ENCODE data around the gene CDH4.
"Not testable (repeated sequence)": the region's sequence is repeated elsewhere in the genome, so short reads cannot be mapped to it uniquely, and the experiment has no call there.

CDH4 gene

DNA sequence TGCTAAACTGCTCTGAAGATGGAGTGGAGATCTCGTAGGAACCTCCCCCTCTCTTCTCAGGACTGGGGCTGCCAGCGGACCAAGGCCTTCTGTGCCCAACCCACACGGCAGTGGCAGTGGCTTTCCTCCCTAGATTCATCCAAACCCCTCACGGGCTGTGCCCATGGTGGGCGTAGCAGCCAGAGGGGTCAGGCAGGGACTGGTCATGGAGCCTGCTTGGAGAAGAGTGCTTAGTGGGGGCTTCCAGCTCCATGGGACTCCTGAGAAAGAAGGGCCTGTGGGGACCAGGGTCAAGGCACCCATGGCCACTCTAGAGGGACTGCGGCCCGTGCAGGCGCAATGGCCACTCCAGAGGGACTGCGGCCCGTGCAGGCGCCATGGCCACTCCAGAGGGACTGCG, 727.0 kb downstream of the CDH4 start:
- TF ChIP-seq, protein P1, sequence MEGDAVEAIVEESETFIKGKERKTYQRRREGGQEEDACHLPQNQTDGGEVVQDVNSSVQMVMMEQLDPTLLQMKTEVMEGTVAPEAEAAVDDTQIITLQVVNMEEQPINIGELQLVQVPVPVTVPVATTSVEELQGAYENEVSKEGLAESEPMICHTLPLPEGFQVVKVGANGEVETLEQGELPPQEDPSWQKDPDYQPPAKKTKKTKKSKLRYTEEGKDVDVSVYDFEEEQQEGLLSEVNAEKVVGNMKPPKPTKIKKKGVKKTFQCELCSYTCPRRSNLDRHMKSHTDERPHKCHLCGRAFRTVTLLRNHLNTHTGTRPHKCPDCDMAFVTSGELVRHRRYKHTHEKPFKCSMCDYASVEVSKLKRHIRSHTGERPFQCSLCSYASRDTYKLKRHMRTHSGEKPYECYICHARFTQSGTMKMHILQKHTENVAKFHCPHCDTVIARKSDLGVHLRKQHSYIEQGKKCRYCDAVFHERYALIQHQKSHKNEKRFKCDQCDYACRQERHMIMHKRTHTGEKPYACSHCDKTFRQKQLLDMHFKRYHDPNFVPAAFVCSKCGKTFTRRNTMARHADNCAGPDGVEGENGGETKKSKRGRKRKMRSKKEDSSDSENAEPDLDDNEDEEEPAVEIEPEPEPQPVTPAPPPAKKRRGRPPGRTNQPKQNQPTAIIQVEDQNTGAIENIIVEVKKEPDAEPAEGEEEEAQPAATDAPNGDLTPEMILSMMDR (IDR thresholded peaks at IDR 0.05; ENCODE audit: insufficient read depth, low read length, missing control alignments) = no peak
- DNase-seq (ENCODE audit: low read depth, low spot score) = no peak
- H3K4me3 ChIP-seq (ENCODE audit: low read depth, low read length) = no peak overlapping the region
- ChIA-PET POLR2A (no interaction called here), CTCF (no interaction called here)

DNA sequence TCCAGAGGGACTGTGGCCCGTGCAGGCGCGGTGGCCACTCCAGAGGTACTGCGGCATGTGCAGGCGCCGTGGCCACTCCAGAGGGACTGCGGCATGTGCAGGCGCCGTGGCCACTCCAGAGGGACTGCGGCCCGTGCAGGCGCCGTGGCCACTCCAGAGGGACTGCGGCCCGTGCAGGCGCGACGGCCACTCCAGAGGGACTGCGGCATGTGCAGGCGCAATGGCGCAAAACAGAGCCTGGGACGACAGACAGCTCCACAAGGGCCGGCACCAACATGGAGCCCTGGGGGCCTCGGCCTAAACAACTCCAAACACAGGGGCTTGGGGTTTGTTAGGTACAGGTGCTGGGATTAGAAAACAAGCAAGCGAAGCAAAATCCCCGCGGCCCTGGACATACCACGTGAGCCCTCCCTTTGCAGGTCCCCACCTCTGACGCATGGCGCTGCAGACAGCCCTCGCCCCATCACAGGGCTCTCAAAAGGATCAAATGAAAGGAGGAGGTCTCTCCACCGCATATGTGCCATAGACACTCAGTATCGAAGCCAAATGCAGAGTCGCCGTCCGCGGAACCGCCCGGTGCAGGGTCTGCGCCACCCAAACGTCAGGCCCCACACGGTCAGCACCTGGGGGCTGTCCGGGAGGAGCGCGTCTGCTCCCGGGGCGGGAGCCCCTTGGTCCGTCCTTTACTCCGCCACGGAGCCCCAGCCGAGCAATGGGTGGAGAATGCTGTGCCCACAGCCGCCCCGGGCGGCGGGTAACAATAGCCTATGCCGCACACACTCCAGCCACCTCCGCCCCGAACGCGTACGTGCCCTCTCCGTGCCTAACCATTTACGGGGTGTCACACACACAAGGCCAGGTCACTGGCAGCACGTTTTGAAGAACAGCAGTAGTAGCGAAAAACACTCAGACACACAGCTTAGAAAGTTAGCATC, 727.9 kb downstream of the CDH4 start:
- ChIA-PET POLR2A (no interaction called here), CTCF (no interaction called here)
- TF ChIP-seq, protein P1 (IDR thresholded peaks at IDR 0.05; ENCODE audit: insufficient read depth, low read length, missing control alignments) = no peak
- DNase-seq (ENCODE audit: low read depth, low spot score) = no peak
- H3K4me3 ChIP-seq (ENCODE audit: low read depth, low read length) = no peak overlapping the region

DNA sequence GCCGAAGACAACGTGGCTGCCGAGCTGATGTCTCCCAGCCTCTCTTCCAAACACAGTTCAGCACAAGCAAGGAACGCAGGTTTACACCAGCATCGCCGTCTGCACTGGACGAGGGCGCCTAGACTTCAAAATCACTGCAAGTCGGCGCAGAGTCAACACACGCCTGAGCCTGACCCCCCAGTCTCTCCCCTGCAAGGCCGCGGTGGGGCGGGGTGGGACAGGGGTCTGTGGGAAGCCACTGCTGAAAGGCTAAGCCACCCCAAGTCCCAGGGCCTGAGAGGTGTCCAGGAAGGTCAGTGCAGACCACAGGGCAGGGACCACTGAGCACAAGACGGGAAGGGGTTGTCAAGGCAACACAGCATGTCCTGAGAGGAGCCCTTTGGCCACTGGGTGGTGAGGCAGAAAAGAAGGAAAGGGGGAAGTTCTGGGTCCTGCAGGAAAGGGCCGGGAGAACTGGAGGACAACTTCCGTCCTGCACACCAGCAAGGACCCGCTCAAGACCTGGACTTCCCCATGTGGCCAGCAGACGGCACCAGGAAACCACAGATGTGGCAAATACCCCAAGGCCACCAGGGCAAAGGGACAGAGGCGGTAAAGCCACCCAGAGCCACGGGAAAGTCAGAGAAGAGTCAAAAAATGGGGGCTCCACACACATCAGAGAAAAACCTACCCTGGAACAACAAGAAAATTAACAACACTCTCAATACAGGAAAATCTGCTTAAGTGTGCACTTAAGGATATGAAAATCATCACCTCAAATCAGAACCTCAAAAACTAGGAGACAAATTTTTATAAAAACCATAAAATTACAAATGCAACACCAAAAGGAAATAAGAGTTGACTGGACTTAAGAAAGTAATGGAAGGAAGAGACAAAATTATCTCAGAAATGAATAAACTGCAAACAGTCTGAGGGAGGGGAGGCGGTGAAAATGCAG, 728.9 kb downstream of the CDH4 start:
- DNase-seq (ENCODE audit: low read depth, low spot score) = no peak
- ChIA-PET POLR2A (no interaction called here), CTCF (no interaction called here)
- no peak overlapping the region for H3K4me3 ChIP-seq (ENCODE audit: low read depth, low read length)
- TF ChIP-seq, protein P1 (IDR thresholded peaks at IDR 0.05; ENCODE audit: insufficient read depth, low read length, missing control alignments) = peak; percentile 37

DNA sequence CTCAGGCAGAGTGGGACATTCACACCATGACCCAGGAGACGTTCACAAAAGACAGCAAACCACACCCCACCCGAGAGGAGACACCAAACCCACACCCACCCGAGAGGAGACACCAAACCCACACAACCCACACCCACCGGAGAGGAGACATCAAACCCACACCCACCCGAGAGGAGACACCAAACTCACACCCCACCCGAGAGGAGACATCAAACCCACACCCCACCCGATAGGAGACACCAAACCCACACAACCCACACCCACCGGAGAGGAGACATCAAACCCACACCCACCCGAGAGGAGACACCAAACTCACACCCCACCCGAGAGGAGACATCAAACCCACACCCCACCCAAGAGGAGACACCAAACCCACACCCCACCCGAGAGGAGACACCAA, 729.6 kb downstream of the CDH4 start:
- POLR2A ChIA-PET; DNase-seq (ENCODE audit: low read depth, low spot score); CTCF ChIA-PET; H3K4me3 ChIP-seq (ENCODE audit: low read depth, low read length): not testable (repeated sequence)

DNA sequence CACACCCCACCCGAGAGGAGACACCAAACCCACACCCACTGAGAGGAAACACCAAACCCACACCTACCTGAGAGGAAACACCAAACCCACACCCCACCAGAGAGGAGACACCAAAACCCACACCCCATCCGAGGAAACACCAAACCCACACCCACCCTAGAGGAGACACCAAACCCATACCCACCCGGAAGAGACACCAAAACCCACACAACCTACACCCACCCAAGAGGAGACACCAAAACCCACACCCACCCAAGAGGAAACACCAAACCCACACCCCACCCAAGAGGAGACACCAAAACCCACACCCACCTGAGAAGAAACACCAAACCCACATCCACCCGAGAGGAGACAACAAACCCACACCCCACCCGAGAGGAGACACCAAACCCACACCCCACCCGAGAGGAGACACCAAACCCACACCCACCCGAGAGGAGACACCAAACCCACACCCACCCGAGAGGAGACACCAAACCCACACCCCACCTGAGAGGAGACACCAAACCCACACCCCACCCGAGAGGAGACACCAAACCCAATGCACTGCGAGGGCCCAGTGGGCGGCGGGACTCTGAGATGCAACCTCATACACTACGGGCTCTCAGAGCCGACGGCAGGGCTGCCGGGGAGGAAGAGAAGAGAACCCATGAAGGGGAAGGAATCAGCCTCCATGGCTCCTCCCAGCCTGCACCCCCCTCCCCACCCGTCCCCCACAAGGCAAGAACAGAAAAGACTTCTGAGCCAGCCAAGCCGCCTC, 730.3 kb downstream of the CDH4 start:
- ChIA-PET POLR2A (no interaction called here), CTCF (no interaction called here)
- no peak overlapping the region for H3K4me3 ChIP-seq (ENCODE audit: low read depth, low read length)
- no peak for DNase-seq (ENCODE audit: low read depth, low spot score)
- TF ChIP-seq, protein P1 (IDR thresholded peaks at IDR 0.05; ENCODE audit: insufficient read depth, low read length, missing control alignments) = no peak

DNA sequence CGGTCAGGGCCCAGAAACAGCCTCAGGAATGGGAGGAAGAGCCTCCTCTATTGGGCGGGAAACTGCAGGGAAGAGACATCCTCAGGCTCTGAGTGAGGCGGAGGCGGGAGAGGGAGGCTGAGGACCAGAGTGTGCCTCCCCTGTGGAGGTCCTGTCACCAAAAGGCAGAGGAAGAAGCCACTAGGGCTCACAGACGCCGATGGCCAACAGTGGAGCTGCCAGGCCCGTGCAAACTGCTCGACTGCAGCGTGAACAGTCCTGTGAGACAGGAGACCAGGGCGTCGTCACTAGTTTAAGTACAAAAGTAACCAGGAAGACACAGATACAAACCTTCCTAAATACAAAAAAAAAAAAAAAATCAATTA, 730.9 kb downstream of the CDH4 start:
- H3K4me3 ChIP-seq (ENCODE audit: low read depth, low read length) = no peak overlapping the region
- TF ChIP-seq, protein P1 (IDR thresholded peaks at IDR 0.05; ENCODE audit: insufficient read depth, low read length, missing control alignments) = no peak
- ChIA-PET CTCF (no interaction called here), POLR2A (no interaction called here)
- no peak for DNase-seq (ENCODE audit: low read depth, low spot score)

Data from AG04449 (cell line).